Tibial artery (tissue), 4 donors: ENCODE measurements around the gene BMP5.

Experiments used
- DNase-seq, 2 donors: peaks; one replicate each; pipeline ENCODE4 v3.0.0-alpha.2; 2019
- H3K27ac ChIP-seq, 2 donors: fragments of 200-600 bp; sonication (generic) in 1 of 2; 1 replicate in 1 of 2; 2 replicates in 1 of 2; pipeline ENCODE4 v1.5.1; 2018 to 2019; ENCODE audit warnings: mild to moderate bottlenecking in 1 of 2
- H3K27me3 ChIP-seq, 2 donors: fragments of 200-600 bp; sonication (generic) in 1 of 2; one replicate each; pipeline versions ENCODE4 v1.5.1 to v1.6.0; 2016 to 2019
- H3K36me3 ChIP-seq, 3 donors: fragments of 200-600 bp; sonication (generic) in 2 of 3; one replicate each; pipeline ENCODE4 v1.5.1; 2016 to 2019; ENCODE audit warnings: mild to moderate bottlenecking in 2 of 3
- H3K4me1 ChIP-seq, 4 donors: fragments of 200-600 bp; sonication (generic) in 2 of 4; 1 replicate in 3 of 4; 2 replicates in 1 of 4; pipeline ENCODE4 v1.5.1; 2016 to 2019
- H3K4me3 ChIP-seq, 2 donors: fragments of 200-600 bp; sonication (generic) in 1 of 2; 1 replicate in 1 of 2; 2 replicates in 1 of 2; pipeline ENCODE4 v1.5.1; 2018 to 2019; ENCODE audit warnings: mild to moderate bottlenecking in 2 of 2
- H3K9me3 ChIP-seq, 3 donors: fragments of 200-600 bp; sonication (generic) in 1 of 3; one replicate each; pipeline ENCODE4 v1.5.1; 2016 to 2019
- intact Hi-C: fragments of 100-400 bp; cut with DNase I; formaldehyde crosslinking; loops from one replicate; pipeline ENCODE4 v1.15.0; 2023; ENCODE audit warnings: low total_unique reads
- TF ChIP-seq, protein P1 (sequence below), 2 experiments: fragments of 200-600 bp in 1 of 2; fragments of 450-650 bp in 1 of 2; IDR thresholded peaks; one replicate each; pipeline ENCODE4 v1.5.1; 2017 to 2019; ENCODE audit warnings: antibody characterized with exemption in 2 of 2, mild to moderate bottlenecking in 1 of 2, moderate library complexity in 1 of 2

BMP5 gene

DNA sequence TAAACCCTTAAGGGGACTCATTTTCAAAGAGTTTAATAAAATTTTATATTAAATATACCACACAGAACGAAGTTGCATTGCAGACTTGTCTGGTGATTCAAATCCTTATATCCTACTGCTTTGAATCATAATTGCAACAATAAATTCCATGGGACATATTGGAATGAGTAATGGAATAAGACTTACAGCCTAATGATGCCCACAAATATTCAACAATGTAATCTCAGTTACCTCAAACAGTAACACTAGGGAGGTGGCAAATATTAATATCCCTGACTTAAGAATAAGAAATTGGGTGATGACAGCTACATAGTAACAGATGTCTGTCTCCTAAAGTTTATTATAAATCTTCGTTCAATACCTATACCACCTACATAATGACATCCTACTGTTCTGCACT, 52.6 kb downstream of the BMP5 start:
- no peak for DNase-seq
- H3K4me1 ChIP-seq: no peaks in the 10 kb centered on the region

DNA sequence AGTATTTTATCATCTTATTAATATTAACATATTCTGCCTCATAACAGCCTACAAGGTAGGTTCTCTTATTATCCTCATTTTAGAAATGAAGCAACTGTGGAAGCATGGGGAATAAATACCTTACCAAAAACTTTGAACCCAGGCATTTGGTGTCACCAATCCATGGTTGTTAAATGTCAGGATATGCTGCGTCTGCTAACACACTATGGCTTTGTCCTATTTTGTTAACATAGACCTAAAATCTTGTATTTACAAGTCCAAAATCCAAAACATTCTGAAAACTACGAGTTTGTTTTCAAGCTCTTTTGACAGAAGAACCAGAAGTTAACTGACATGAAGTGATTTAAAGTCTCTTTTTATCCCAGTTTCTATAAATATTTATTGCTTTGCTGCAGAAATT, 53.4 kb downstream of the BMP5 start:
- TF ChIP-seq, protein P1, sequence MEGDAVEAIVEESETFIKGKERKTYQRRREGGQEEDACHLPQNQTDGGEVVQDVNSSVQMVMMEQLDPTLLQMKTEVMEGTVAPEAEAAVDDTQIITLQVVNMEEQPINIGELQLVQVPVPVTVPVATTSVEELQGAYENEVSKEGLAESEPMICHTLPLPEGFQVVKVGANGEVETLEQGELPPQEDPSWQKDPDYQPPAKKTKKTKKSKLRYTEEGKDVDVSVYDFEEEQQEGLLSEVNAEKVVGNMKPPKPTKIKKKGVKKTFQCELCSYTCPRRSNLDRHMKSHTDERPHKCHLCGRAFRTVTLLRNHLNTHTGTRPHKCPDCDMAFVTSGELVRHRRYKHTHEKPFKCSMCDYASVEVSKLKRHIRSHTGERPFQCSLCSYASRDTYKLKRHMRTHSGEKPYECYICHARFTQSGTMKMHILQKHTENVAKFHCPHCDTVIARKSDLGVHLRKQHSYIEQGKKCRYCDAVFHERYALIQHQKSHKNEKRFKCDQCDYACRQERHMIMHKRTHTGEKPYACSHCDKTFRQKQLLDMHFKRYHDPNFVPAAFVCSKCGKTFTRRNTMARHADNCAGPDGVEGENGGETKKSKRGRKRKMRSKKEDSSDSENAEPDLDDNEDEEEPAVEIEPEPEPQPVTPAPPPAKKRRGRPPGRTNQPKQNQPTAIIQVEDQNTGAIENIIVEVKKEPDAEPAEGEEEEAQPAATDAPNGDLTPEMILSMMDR (IDR thresholded peaks at IDR 0.05): no peak
- Histone ChIP-seq H3K4me1 (no peaks in the 10 kb centered on the region), H3K9me3 (no peaks in the 10 kb centered on the region), H3K27ac (no peak overlapping the region), H3K27me3 (no peaks in the 10 kb centered on the region), H3K4me3 (no peak overlapping the region), H3K36me3 (no peaks in the 10 kb centered on the region)
- intact Hi-C loops: no loop called here
- DNase-seq: no peak

More for the DNA sequence above, 52.6 kb downstream of the BMP5 start:
- Histone ChIP-seq H3K27ac (no peak overlapping the region), H3K27me3 (no peaks in the 10 kb centered on the region), H3K4me3 (no peak overlapping the region), H3K9me3 (no peaks in the 10 kb centered on the region), H3K36me3 (no peaks in the 10 kb centered on the region)
- TF ChIP-seq, protein P1 (IDR thresholded peaks at IDR 0.05): no peak
- intact Hi-C loops: no loop called here

DNA sequence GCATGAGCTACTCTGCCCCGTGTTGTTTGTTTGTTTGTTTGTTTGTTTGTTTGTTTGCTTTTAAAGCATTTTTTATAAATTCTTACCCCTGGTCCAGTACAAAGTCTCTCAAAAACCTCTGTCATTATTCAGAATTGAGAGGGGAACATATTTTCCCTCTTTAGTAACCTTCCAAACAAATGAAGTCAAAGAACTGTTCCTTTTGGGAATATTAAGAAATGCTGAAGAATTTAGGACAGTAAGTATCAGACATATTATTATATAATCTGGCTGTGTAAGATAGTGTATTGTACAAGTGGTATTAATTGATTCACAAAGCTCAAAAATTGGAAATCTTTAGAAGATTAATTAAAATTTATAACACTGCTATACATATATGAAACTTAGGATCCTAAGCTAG, 54.7 kb downstream of the BMP5 start:
- no peaks in the 10 kb centered on the region for H3K27me3 ChIP-seq
- H3K4me1 ChIP-seq: no peaks in the 10 kb centered on the region
- no peak overlapping the region for H3K4me3 ChIP-seq
- no peaks in the 10 kb centered on the region for H3K9me3 ChIP-seq
- H3K27ac ChIP-seq: no peak overlapping the region
- intact Hi-C loops: no loop called here
- H3K36me3 ChIP-seq: no peaks in the 10 kb centered on the region
- no peak for DNase-seq
- TF ChIP-seq, protein P1 (IDR thresholded peaks at IDR 0.05): no peak

- Histone ChIP-seq H3K36me3 (no peaks in the 10 kb centered on the region), H3K27ac (no peak overlapping the region), H3K9me3 (no peaks in the 10 kb centered on the region), H3K27me3 (no peaks in the 10 kb centered on the region), H3K4me3 (no peak overlapping the region), H3K4me1 (no peaks in the 10 kb centered on the region)
- TF ChIP-seq, protein P1 (IDR thresholded peaks at IDR 0.05): no peak
- DNase-seq: no peak
- intact Hi-C loops: no loop called here
These were observed 55.6 kb downstream of the BMP5 start for GRCh38 chr6:55819811-55820210.

DNA sequence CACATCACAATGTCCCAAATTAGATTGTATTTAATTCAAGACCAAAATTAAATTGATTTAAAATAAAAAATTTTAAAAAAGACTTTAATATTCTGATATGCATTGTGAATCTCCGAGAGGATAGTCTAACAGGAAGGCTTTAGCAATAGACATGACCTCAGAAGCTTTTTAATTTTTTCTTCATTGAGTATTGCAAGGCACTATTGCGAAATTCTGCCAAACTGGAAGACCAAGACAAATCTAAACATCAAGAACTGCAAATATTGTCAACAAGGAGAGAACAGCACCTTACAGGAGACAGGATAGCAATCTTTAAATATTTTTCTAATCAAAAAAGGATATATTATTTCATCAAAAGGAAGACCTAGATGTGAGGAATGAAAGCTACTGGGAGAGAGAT, 56.9 kb downstream of the BMP5 start:
- TF ChIP-seq, protein P1 (IDR thresholded peaks at IDR 0.05): no peak

GRCh38 chr6:55812509-55812908, 62.9 kb downstream of the BMP5 start:
- DNase-seq: no peak
- H3K27me3 ChIP-seq: no peaks in the 10 kb centered on the region
- H3K4me3 ChIP-seq: no peak overlapping the region
- TF ChIP-seq, protein P1 (IDR thresholded peaks at IDR 0.05): no peak
- no peaks in the 10 kb centered on the region for H3K4me1 ChIP-seq
- H3K27ac ChIP-seq: no peak overlapping the region
- H3K9me3 ChIP-seq: no peaks in the 10 kb centered on the region
- H3K36me3 ChIP-seq: no peaks in the 10 kb centered on the region
- intact Hi-C loops: no loop called here

More for the DNA sequence above, 56.9 kb downstream of the BMP5 start:
- H3K36me3 ChIP-seq: no peaks in the 10 kb centered on the region
- H3K4me3 ChIP-seq: no peak overlapping the region
- intact Hi-C loops: no loop called here
- DNase-seq: no peak
- no peaks in the 10 kb centered on the region for H3K27me3 ChIP-seq
- no peaks in the 10 kb centered on the region for H3K4me1 ChIP-seq
- H3K9me3 ChIP-seq: no peaks in the 10 kb centered on the region
- H3K27ac ChIP-seq: no peak overlapping the region
